T-helper 17 cell (primary cell): Measurements from ENCODE around the gene PEX7. TPM values are rescaled to one million over a fixed set of nuclear protein-coding genes. Genes with fewer than 3 reads are reported as not detected.
"Not testable (repeated sequence)": the region's sequence is repeated elsewhere in the genome, so short reads cannot be mapped to it uniquely, and the experiment has no call there.

Experiments used
- ATAC-seq: fragments of 150-1000 bp; cut with Tn5 transposase; 2 replicates; pipeline ENCODE4 v1.10.0; 2021; ENCODE audit warnings: mild to moderate bottlenecking, moderate library complexity
- DNase-seq, 3 donors: peaks; one replicate each; pipeline versions ENCODE4 v3.0.0 to v3.0.0-alpha.2; 2020 to 2021
- H3K9me3 ChIP-seq: one replicate; pipeline ENCODE4 v1.7.0; 2013; ENCODE audit warnings: low read length, mild to moderate bottlenecking; ENCODE audit not compliant: control insufficient read depth, poor library complexity, severe bottlenecking
- H3K27ac Mint-ChIP-seq: one replicate; pipeline ENCODE4 v1.8.0; 2022; ENCODE audit warnings: mild to moderate bottlenecking, moderate library complexity, mixed read lengths
- H3K27me3 Mint-ChIP-seq: one replicate; pipeline ENCODE4 v1.8.0; 2022; ENCODE audit warnings: mixed read lengths
- H3K36me3 Mint-ChIP-seq: one replicate; pipeline ENCODE4 v1.8.0; 2022; ENCODE audit warnings: low read depth, mixed read lengths
- H3K4me1 Mint-ChIP-seq: one replicate; pipeline ENCODE4 v1.8.0; 2022; ENCODE audit warnings: mild to moderate bottlenecking, mixed read lengths
- H3K4me3 Mint-ChIP-seq: one replicate; pipeline ENCODE4 v1.8.0; 2022; ENCODE audit warnings: mild to moderate bottlenecking, moderate library complexity, mixed read lengths
- total RNA-seq, 4 donors: library from RNA in 2 of 4; stranded (reverse) in 2 of 4; gene quantifications; one replicate each; pipeline ENCODE4 v1.2.3 and lab custom pipeline; 2022 to 2026

The PEX7 gene
- total RNA-seq, 2 donors from 2014 or later = 3.2 to 3.7 TPM

DNA sequence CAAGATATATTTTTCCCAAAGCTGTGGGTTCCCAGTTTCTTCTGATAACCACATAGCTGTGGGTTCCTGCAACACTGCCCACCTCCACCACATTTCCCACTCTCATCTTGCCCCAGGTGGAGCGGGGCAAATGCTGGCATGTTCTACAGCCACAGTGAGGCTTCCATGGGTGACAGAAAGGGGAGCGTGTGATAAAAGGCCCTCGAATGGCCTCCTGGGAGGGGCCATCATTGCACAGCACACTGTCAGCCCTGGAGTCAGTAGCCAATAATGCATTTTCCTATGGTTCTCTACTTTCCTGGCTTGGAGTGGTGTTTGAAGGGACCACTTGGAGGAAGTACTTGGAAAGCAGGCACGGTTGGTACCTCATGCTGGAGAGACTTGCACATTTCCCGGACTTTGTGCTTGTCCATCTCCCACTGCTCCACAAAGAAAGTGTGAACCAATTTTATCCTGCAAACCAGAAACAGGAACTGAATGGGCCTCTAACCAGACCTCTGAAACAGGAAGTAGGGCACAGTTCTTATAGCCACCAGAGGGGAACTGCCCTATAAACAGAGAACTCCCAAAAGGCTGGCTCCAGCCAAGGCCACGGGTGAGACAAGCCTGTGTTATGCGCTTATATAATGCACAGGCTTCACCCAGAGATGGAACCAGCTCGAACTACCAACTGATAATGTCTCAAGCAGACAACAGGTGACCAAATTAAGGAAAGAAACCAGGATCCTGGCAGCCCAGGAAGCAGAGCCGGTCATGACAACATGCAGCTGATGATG, 38.7 kb upstream of the PEX7 start:
- DNase-seq = no peak
- H3K27me3 Mint-ChIP-seq = no peaks in the 10 kb centered on the region
- H3K4me1 Mint-ChIP-seq = peaks cover 59% of the 10 kb centered on the region
- no peaks in the 10 kb centered on the region for H3K9me3 ChIP-seq
- no peaks in the 10 kb centered on the region for H3K36me3 Mint-ChIP-seq
- peak overlapping the region; percentile 87 for H3K4me3 Mint-ChIP-seq
- peak overlapping the region; percentile 96 for H3K27ac Mint-ChIP-seq
- ATAC-seq = peak; percentile 62

GRCh38 chr6:136784271-136784664, 38.1 kb upstream of the PEX7 start:
- no peaks in the 10 kb centered on the region for H3K9me3 ChIP-seq
- H3K4me3 Mint-ChIP-seq = peak overlapping the region; percentile 87
- H3K27me3 Mint-ChIP-seq = no peaks in the 10 kb centered on the region
- DNase-seq (no peak), ATAC-seq (no peak)
- peaks cover 60% of the 10 kb centered on the region for H3K4me1 Mint-ChIP-seq
- no peaks in the 10 kb centered on the region for H3K36me3 Mint-ChIP-seq
- peak overlapping the region; percentile 96 for H3K27ac Mint-ChIP-seq

DNA sequence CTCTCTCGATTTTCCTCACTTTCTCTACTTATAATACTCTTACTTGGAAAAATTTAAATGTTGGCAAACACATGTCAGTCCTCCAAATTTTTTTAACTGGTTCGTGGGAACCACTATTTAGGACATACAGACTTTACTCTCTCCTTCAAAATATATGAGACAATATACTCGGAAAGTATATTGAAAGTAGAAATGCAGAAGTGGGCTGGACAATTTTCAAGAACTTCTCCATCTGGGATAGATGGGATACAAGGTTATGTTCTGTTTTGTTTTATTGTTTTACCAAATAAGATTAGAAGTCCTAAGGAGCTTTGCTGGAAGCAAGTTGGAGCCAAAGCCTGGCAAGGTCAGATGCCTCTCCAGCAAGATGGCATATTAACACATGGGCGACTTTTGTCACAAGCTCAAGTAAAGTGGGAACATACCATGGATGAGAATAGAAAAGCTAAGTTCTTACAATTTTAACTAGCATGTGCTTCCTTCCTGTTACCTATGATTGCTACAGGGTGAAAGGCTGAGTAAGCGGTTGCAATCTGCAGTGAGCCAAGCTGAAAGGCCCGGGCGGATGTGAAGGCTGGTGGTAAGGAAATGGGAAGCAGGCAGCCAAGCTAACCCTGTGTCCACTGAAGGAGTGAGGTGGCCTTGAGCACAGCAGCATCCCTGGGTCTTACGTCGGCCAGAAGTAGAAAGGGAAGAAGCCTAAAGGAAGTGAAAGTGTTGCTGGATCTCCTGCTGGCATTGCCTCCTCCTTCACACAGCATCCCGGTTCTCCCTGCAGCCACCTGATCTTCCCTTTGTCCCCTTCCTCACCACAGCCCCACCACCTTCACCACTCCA, 37.3 kb upstream of the PEX7 start:
- Mint-ChIP-seq H3K27me3 (no peaks in the 10 kb centered on the region), H3K4me3 (peak overlapping the region; percentile 90), H3K4me1 (peaks cover 60% of the 10 kb centered on the region), H3K36me3 (no peaks in the 10 kb centered on the region), H3K27ac (peak overlapping the region; percentile 96)
- H3K9me3 ChIP-seq = no peaks in the 10 kb centered on the region
- ATAC-seq = peak; percentile 56
- DNase-seq = no peak

- Mint-ChIP-seq H3K27me3 (no peaks in the 10 kb centered on the region), H3K36me3 (peaks cover 5% of the 10 kb centered on the region), H3K4me1 (peaks cover 64% of the 10 kb centered on the region), H3K27ac (peak overlapping the region; percentile 96), H3K4me3 (peak overlapping the region; percentile 81)
- no peaks in the 10 kb centered on the region for H3K9me3 ChIP-seq
- DNase-seq = no peak
- no peak for ATAC-seq
These were observed 35.7 kb upstream of the PEX7 start for GRCh38 chr6:136786658-136787057.

GRCh38 chr6:136787726-136788068, 34.7 kb upstream of the PEX7 start:
- Mint-ChIP-seq H3K27ac (peak overlapping the region; percentile 96), H3K27me3 (no peaks in the 10 kb centered on the region), H3K4me1 (peaks cover 57% of the 10 kb centered on the region), H3K36me3 (peaks cover 5% of the 10 kb centered on the region), H3K4me3 (peak overlapping the region; percentile 81)
- H3K9me3 ChIP-seq = no peaks in the 10 kb centered on the region
- ATAC-seq (no peak), DNase-seq (no peak)

DNA sequence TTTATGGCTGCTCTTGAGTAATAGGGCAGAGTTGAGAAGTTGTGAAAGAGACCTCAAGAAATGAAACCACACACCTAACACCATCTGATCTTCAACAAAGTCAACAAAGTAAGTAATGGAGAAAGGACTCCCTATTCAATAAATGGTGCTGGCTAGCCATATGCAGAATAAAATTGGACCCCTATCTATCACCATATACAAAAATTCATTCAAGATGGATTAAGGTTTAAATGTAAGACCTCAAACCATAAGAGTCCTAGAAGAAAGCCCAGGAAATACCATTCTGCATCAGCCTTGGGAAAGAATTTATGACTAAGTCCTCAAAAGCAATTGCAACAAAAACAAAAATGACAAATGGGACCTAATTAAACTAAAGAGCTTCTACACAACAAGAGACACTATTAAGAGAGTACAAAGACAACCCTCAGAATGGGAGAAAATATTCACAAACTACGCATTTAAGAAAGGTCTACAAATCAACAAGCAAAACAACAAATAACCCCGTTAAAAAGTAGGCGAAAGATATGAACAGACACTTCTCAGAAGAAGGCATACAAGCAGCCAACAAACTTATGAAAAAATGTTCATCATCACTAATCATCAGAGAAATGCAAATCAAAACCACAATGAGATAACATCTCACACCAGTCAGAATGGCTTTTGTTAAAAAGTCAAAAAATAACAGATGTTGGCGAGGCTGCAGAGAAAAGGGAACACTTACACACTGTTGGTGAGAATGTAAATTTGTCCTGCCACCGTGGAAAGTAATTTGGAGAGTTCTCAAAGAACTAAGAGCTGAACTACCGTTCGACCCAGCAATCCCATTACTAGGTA, 34.1 kb upstream of the PEX7 start:
- Mint-ChIP-seq H3K27me3 (no peaks in the 10 kb centered on the region), H3K4me3 (peak overlapping the region; percentile 81), H3K27ac (peak overlapping the region; percentile 96), H3K36me3 (peaks cover 5% of the 10 kb centered on the region), H3K4me1 (peaks cover 59% of the 10 kb centered on the region)
- ATAC-seq = no peak
- DNase-seq = no peak
- no peaks in the 10 kb centered on the region for H3K9me3 ChIP-seq

DNA sequence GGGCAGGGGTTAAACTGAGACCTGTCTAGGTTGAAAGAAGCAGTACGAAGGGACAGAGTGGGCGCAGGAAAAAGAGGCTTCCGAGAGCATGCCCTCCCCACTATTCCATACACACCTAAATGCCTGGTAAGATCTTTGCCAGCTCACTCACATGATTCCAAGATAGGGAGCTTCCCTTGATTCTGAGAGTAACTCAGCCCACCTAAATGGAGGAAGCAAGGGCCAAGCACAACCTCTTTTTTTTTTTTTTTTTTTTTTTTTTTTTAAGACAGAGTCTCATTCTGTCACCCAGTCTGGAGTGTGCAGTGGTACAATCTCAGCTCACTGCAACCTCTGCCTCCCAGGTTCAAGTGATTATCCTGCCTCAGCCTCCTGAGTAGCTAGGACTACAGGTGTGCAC, 33.0 kb upstream of the PEX7 start:
- Mint-ChIP-seq H3K27ac (peak overlapping the region; percentile 96), H3K4me3 (peak overlapping the region; percentile 97), H3K4me1 (peaks cover 50% of the 10 kb centered on the region)
- H3K27me3 Mint-ChIP-seq, H3K36me3 Mint-ChIP-seq, DNase-seq, H3K9me3 ChIP-seq, ATAC-seq: not testable (repeated sequence)

GRCh38 chr6:136790411-136791295, 31.7 kb upstream of the PEX7 start:
- peak overlapping the region; percentile 96 for H3K27ac Mint-ChIP-seq
- DNase-seq (no peak), ATAC-seq (no peak)
- peak overlapping the region; percentile 97 for H3K4me3 Mint-ChIP-seq
- H3K9me3 ChIP-seq = no peaks in the 10 kb centered on the region
- H3K36me3 Mint-ChIP-seq = peaks cover 5% of the 10 kb centered on the region
- H3K4me1 Mint-ChIP-seq = peaks cover 38% of the 10 kb centered on the region
- no peaks in the 10 kb centered on the region for H3K27me3 Mint-ChIP-seq

GRCh38 chr6:136791296-136792094, 30.9 kb upstream of the PEX7 start:
- H3K9me3 ChIP-seq = no peaks in the 10 kb centered on the region
- peak; percentile 15 to 39 (median 22) for DNase-seq
- peaks cover 5% of the 10 kb centered on the region for H3K36me3 Mint-ChIP-seq
- H3K27ac Mint-ChIP-seq = peak overlapping the region; percentile 96
- no peaks in the 10 kb centered on the region for H3K27me3 Mint-ChIP-seq
- peaks cover 35% of the 10 kb centered on the region for H3K4me1 Mint-ChIP-seq
- ATAC-seq = peak; percentile 8
- peak overlapping the region; percentile 97 for H3K4me3 Mint-ChIP-seq

DNA sequence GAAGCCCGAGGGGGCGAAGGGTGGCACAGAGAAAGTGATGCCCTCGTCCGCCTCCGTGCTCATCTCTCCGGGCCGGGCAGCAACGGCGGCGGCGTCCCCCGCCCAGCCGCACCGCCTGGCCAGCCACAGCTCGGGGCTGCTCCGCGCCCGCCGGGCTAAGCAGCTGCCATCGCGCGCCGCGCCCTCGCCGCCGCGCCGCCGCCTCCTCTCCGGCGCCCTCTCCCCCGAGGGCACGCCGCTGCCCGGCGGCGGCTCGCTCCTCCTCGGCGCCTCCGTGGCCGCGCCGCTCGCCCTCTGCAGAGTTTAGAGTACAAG, 30.3 kb upstream of the PEX7 start:
- H3K27me3 Mint-ChIP-seq = no peaks in the 10 kb centered on the region
- H3K4me3 Mint-ChIP-seq = peak overlapping the region; percentile 97
- ATAC-seq = no peak
- DNase-seq = peak in 1 of 3 donors; percentile 26
- peaks cover 32% of the 10 kb centered on the region for H3K4me1 Mint-ChIP-seq
- peak overlapping the region; percentile 97 for H3K27ac Mint-ChIP-seq
- no peaks in the 10 kb centered on the region for H3K9me3 ChIP-seq
- H3K36me3 Mint-ChIP-seq = peaks cover 5% of the 10 kb centered on the region

DNA sequence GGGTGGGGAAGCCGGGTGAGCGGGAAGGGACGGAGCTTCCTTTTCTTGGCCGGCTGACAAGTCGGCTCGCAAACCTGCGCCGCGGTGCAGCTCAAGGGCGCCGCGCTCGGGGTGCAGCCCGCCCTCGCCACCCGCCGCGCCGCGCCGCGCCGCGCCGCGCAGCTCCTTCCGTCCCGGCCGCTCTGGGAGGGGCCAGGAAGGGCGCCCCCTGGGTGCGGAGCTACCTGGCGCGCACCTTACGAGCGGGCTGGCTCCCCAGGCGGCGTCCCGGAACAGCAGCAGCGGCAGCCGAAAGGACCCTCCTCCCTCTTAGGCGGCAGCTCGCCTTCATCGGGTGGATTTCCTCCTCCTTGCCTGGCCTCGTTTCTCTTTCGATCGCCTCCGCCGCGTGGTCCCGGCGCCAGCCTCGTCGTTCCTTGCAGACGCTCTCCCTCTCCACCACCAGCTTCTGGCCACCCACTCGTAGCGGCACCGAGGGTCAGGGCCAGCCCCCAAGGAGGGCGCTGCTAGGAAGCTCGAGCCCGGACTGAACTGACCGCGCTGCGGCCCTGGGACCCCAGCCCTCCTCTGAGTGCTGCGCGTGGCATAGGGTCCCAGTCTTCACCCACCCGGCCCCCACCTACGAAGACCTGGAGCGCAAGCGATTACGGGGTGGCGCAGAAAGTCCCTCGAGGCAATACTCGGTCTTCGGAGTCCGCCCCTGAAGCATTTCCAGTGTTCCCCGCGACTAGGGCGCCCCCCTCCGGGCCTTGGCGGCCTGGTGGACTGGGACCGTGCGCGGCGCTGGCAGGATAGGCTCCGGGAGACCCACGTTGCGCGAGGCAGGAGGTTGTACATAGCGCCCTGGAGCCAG, 29.8 kb upstream of the PEX7 start, which contains the start of gene MAP3K5:
MAP3K5 (minus strand) TSS at position 68 of the 853 bp plus-strand sequence. CDS start 320 bp downstream, outside the sequence.
- Mint-ChIP-seq H3K36me3 (peaks cover 5% of the 10 kb centered on the region), H3K27ac (peak within 1 kb of the TSS; percentile 97), H3K4me1 (peaks cover 26% of the 10 kb centered on the region), H3K4me3 (peak within 1 kb of the TSS; percentile 97), H3K27me3 (no peaks in the 10 kb centered on the region)
- ATAC-seq (peak; percentile 80), DNase-seq (peak; percentile 88 to 97 (median 91))
- no peaks in the 10 kb centered on the region for H3K9me3 ChIP-seq
